Subcutaneous adipose tissue (tissue), 4 donors: ENCODE measurements around the gene ELAC2. TPM values are rescaled to one million over a fixed set of nuclear protein-coding genes. Genes with fewer than 3 reads are reported as not detected.

Experiments used
- total RNA-seq, 4 donors: library from RNA; depleted of rRNA; stranded (reverse); fragments of >200 nt; gene quantifications; one replicate each; pipeline ENCODE4 v1.1.0, GENCODE V29; 2016
- TF ChIP-seq, protein P1 (sequence below): fragments of 450-650 bp; IDR thresholded peaks from one replicate; pipeline ENCODE4 v1.5.1; 2016; ENCODE audit warnings: low read depth, mild to moderate bottlenecking, control low read depth, antibody characterized with exemption, moderate library complexity

Gene ELAC2
- total RNA-seq, 4 donors from 2014 or later = 60.1 to 85.9 (median 63.7) TPM

DNA sequence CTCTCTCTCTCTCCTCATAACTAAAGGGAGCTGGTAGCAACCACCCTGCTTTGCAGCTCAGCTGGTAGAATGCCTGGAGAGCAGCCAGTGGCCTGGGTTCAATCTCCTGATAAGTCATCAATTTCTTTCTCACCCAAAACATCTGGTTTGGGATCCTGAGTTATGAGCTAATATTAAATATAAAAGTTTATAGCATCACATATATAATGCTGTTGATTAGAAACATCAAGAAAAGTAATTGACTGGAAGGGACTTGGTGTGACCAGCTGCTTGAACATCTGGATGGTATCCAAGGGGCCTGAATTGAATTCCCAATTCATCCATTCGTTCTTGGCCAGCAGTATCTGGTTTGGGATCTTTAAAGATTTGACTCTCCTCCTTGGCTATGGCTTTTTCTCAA, 12.2 kb upstream of the ELAC2 start:
- TF ChIP-seq, protein P1, sequence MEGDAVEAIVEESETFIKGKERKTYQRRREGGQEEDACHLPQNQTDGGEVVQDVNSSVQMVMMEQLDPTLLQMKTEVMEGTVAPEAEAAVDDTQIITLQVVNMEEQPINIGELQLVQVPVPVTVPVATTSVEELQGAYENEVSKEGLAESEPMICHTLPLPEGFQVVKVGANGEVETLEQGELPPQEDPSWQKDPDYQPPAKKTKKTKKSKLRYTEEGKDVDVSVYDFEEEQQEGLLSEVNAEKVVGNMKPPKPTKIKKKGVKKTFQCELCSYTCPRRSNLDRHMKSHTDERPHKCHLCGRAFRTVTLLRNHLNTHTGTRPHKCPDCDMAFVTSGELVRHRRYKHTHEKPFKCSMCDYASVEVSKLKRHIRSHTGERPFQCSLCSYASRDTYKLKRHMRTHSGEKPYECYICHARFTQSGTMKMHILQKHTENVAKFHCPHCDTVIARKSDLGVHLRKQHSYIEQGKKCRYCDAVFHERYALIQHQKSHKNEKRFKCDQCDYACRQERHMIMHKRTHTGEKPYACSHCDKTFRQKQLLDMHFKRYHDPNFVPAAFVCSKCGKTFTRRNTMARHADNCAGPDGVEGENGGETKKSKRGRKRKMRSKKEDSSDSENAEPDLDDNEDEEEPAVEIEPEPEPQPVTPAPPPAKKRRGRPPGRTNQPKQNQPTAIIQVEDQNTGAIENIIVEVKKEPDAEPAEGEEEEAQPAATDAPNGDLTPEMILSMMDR = no peak

DNA sequence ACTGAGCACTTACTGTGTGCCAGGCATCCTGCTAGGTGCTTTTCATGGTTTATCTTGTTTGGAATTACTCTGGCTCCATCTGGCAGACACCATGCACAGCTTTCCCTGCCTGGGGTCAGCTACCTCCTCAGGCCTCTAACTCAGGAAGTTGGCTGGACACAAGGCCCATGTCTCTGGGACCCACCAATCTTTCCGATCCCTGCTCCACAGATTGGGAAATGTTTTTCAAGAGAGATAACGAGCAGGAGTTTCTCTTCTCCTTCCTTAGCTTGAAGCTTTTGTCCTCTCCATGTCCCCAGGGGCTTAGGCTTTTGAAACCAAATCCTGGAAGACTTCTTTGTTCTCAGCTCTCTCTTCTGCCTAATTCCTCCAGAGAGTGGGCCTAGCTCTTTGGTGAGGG, 11.5 kb upstream of the ELAC2 start:
- TF ChIP-seq, protein P1 = no peak

DNA sequence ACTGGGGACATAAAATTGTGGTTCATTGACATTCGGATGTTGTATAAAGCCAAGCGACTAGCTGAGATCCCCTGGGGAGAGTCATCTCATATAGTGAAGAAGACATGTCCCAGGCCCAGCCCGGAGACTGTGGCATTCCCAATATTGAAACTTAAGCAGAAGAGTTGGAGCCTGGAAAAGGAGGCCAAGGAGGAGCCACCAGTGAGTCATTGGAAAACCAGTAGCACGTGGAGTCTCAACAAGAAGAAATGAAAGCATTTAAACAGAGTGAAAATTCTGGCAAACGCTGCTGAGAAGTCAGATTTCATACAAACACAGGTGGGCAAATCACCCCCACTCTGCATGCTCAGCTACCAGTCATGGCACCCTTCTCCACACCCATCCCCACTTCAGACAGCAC, 9.4 kb upstream of the ELAC2 start:
- TF ChIP-seq, protein P1 = no peak

DNA sequence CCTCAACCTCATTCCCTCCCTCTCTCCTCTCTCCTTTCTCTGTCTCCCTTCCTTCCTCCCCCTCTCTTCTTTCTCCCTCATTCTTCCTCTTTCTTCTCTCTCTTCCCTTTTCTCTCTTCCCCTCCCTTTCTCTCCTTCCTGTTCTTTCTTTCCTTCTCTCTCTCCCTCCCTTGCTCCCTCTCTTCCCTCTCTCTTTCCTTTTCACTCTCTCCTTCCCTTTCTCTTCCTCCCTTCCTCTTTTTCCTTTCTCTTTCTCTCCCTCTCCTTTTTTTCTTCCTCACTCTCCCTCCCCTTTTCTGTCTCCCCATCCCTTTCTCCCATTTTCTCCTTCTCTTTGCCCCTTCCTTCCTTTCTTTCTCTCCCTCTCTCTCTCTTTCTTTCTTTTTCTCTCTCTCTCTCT, 7.9 kb upstream of the ELAC2 start:
- TF ChIP-seq, protein P1 = no peak

DNA sequence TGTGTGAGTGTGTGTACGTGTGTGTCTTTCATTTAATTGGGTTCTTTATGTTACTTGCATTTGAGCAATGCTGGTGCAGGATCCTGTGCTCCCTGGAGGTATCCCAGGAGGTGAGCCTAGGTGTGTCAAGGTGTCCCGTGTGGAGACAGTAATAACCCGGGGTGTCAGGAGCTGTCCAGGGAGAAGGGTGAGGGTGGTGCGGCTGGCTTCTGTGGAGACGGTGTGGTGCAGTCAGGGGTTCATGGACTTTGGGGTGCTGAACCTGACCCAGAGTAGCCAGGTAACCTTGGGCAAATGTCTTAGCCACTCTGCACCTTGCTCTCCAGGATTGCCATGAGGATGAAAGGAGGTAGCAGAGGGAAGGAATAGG, 7.4 kb upstream of the ELAC2 start:
- TF ChIP-seq, protein P1 = no peak

DNA sequence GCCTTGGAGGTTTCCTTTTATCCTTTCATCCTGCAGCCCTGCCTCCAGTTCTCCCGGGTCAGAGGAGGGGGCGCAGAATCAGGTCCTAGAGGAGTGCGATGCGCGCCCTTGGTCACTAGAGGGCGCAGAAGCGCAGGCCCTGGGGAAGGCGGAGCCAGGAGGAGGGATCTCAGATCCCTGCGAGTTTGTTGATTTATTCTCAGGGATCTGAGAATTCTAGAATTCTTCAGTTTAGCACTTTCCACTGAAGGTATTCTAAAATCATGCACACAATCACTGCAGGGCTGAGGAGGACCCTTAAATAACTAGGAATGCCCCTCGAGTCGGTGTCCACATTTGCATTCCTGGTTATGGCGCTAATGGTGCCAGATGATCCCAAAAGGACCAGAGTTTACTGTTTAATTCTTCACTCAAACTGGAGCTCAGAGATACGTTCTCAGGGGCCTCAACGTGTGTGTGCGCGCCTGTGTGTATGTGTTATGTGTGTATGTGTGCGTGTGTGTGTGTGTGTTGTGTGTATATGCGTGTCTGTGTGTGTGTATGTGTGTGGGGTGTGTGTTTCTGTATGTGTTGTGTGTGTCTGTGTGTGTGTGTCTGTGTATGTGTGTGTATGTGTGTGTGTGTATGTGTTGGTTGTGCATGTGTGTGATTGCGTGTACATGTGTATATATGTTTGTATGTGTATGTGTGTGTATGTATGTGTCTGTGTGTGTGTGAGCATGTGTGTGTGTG, 6.9 kb upstream of the ELAC2 start:
- TF ChIP-seq, protein P1 = no peak

DNA sequence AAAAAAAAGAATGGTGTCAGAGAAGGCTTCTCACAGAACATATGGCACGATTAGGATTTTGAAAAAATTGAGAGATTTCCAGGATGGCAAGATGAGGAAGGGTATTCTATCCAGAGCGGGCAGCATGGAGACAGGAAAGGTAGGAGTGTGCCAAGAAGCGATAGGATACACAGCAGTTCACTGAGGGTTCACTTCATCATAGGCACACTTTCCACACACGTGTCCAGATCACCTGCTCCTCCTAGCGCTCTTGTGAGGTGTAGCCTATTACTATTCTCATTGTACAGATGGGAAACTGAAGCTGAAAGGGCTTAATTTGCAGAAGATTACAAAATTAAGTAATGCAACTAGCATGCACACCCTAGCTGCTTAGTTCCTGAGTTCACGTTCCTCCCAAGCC, 6.2 kb upstream of the ELAC2 start:
- TF ChIP-seq, protein P1 = no peak
